Measurements from ENCODE around the gene RASSF8.

RASSF8 gene

DNA sequence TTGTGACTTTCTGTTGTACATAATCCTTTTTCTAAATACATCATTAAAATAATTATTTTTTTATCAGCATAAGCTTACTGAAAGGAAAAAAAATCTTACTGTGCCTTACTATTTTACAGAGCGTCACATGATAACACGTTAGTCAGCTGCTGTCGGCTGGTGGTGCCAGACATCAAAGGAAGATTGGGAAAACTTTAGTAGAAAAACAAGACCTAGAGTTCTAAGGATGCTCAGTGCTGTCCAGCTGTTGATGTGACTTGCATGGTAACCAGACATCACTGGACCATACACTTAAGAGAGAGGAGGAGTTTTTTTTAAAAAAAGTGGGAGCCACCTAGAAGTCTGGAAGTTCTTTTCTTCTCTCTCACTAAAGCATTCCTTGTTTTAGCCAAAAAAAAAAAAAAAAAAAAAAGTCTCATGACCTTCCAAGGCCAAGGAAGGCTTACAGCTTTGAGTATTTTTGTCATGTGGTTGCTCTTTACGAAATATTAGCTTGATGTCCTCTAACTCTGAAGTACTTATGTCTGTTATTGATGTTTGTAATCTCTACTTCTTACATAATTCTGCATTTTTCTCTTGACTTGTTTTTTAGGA is 4.5 kb downstream of the RASSF8 start:
- no peak overlapping the region for H3K27ac ChIP-seq
- no peak for TF ChIP-seq ZFX (IDR thresholded peaks at IDR 0.05)
- TF ChIP-seq, protein P1, sequence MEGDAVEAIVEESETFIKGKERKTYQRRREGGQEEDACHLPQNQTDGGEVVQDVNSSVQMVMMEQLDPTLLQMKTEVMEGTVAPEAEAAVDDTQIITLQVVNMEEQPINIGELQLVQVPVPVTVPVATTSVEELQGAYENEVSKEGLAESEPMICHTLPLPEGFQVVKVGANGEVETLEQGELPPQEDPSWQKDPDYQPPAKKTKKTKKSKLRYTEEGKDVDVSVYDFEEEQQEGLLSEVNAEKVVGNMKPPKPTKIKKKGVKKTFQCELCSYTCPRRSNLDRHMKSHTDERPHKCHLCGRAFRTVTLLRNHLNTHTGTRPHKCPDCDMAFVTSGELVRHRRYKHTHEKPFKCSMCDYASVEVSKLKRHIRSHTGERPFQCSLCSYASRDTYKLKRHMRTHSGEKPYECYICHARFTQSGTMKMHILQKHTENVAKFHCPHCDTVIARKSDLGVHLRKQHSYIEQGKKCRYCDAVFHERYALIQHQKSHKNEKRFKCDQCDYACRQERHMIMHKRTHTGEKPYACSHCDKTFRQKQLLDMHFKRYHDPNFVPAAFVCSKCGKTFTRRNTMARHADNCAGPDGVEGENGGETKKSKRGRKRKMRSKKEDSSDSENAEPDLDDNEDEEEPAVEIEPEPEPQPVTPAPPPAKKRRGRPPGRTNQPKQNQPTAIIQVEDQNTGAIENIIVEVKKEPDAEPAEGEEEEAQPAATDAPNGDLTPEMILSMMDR (conservative IDR thresholded peaks at IDR 0.05) = no peak

- TF ChIP-seq, protein P1 (conservative IDR thresholded peaks at IDR 0.05) = no peak
- TF ChIP-seq ZFX (IDR thresholded peaks at IDR 0.05) = no peak
- H3K27ac ChIP-seq = no peak overlapping the region
These were observed 7.2 kb downstream of the RASSF8 start for GRCh38 chr12:25965682-25966081.

DNA sequence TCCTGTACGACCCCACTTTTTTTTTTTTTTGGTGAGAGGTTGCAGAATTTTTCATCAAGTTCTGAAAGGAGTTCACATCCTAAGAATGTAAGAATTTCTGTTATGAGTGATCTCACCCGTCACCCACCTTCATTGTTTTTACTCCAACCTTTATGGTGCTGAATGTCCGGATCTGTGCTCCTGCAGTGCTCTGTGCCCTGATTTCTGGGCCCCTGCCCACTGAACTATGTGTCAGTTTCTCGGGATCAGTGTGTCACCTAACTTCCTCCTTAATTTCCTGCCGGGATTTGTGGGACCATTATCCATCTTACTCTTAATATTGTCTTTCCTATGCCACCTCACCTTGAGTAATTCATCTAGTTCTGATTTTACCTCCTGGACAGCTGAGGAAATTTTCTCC is 11.6 kb downstream of the RASSF8 start:
- H3K27ac ChIP-seq = peak overlapping the region; percentile 69
- TF ChIP-seq ZFX (IDR thresholded peaks at IDR 0.05) = no peak
- TF ChIP-seq, protein P1 (conservative IDR thresholded peaks at IDR 0.05) = no peak

DNA sequence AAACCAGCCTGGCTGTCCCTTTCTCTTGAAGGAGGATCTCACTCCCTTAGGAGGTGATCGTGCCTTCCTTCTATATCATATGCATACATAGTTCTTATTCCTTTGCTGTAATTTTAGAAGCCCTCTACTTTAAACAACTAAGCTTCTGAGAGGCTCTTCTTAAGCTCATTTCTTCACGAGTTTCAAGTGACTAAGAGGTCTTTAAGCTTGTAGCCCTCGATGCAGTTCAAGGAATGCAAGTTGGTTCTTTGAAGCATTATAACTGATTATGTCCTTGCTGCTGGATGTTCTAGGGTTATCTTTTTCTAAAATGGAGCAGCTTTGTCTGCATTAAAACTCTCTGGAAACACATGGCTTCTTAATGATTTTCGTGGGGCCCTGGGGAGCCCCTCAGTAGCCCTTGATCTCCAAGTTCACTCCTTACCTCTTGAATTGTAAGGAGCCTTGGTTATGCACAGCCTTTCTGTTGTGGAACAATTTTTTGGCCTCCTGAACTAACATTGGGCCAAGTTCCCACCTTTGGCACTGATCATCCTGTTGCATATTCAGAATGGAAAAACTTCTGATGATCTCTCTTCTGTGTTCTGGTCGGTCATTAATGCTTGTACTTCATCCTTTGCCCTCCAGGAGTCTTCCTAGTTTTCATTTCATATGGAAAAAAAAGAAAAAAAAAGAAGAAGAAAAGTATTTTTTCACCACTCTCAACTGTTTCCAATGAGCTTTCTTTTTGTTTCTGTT is 12.6 kb downstream of the RASSF8 start:
- H3K27ac ChIP-seq = no peak overlapping the region

GRCh38 chr12:25971654-25972041 is 13.2 kb downstream of the RASSF8 start:
- no peak overlapping the region for H3K27ac ChIP-seq

More for the DNA sequence above, 12.6 kb downstream of the RASSF8 start:
- TF ChIP-seq, protein P1 (conservative IDR thresholded peaks at IDR 0.05) = no peak; the same call in 1 of the 2 replicates
- TF ChIP-seq ZFX (IDR thresholded peaks at IDR 0.05) = no peak

GRCh38 chr12:25972783-25973182 is 14.3 kb downstream of the RASSF8 start:
- no peak overlapping the region for H3K27ac ChIP-seq
- TF ChIP-seq, protein P1 (conservative IDR thresholded peaks at IDR 0.05) = no peak
- TF ChIP-seq ZFX (IDR thresholded peaks at IDR 0.05) = no peak

More at GRCh38 chr12:25971654-25972041, 13.2 kb downstream of the RASSF8 start:
- TF ChIP-seq, protein P1 (conservative IDR thresholded peaks at IDR 0.05) = no peak

DNA sequence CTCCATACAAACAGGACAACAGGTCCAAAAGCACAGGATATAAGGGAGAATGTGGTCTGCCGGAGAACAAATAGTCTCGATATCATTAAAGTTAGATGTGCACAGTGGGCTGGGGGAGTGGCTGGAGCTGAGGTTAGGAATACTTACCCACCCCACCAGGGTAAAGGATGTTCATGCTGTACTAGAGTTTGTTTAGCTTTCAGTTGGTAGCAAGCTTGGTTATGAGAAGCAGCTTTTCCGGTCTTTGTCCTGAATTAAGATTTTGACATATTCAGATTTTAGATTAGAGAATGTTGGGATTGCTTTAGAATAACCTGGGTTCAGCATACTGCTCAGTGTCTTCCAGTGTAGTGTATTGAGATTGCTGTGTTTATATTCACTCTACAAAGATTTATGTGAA is 16.7 kb downstream of the RASSF8 start:
- no peak overlapping the region for H3K27ac ChIP-seq
- TF ChIP-seq, protein P1 (conservative IDR thresholded peaks at IDR 0.05) = no peak
- TF ChIP-seq ZFX (IDR thresholded peaks at IDR 0.05) = no peak
